Natural killer cell (primary cell): ENCODE data around the gene ILKAP. TPM values are rescaled to one million over a fixed set of nuclear protein-coding genes. Genes with fewer than 3 reads are reported as not detected.

Experiments used
- ATAC-seq, 3 donors: fragments of 150-1000 bp in 2 of 3; fragments of 200-7000 bp in 1 of 3; cut with Tn5 transposase; 1 replicate in 1 of 3; 2 replicates in 2 of 3; pipeline ENCODE4 v1.10.0; 2021; ENCODE audit warnings: mild to moderate bottlenecking in 2 of 3, moderate library complexity in 2 of 3
- DNase-seq, 2 donors: peaks; one replicate each; pipeline versions ENCODE4 v3.0.0 to v3.0.0-alpha.2; 2013 to 2021; ENCODE audit warnings: mixed read lengths in 1 of 2
- H3K27ac ChIP-seq: one replicate; pipeline ENCODE4 v1.5.1; 2013; ENCODE audit warnings: mild to moderate bottlenecking, low read length
- H3K27me3 ChIP-seq: one replicate; pipeline ENCODE4 v1.6.1; 2013; ENCODE audit warnings: low read length; ENCODE audit not compliant: control insufficient read depth, insufficient read depth
- H3K36me3 ChIP-seq: one replicate; pipeline ENCODE4 v1.6.1; 2013; ENCODE audit warnings: low read length; ENCODE audit not compliant: control insufficient read depth, insufficient read depth
- H3K4me1 ChIP-seq: one replicate; pipeline ENCODE4 v1.6.1; 2013; ENCODE audit warnings: low read length; ENCODE audit not compliant: control insufficient read depth, insufficient read depth
- H3K4me3 ChIP-seq: one replicate; pipeline ENCODE4 v1.5.1; 2013; ENCODE audit warnings: low read length
- H3K9me3 ChIP-seq: one replicate; pipeline ENCODE4 v1.6.1; 2013; ENCODE audit warnings: low read length; ENCODE audit not compliant: control insufficient read depth, insufficient read depth
- H3K27ac Mint-ChIP-seq, 2 donors: one replicate each; pipeline ENCODE4 v1.8.0; 2022; ENCODE audit warnings: mild to moderate bottlenecking in 2 of 2, mixed read lengths in 2 of 2, moderate library complexity in 1 of 2
- H3K27me3 Mint-ChIP-seq, 2 donors: one replicate each; pipeline ENCODE4 v1.8.0; 2022; ENCODE audit warnings: low read depth in 2 of 2, mixed read lengths in 2 of 2
- H3K36me3 Mint-ChIP-seq: one replicate; pipeline ENCODE4 v1.8.0; 2022; ENCODE audit warnings: mixed read lengths
- H3K4me1 Mint-ChIP-seq, 2 donors: one replicate each; pipeline ENCODE4 v1.8.0; 2022; ENCODE audit warnings: mixed read lengths in 2 of 2
- H3K4me3 Mint-ChIP-seq: one replicate; pipeline ENCODE4 v1.8.0; 2022; ENCODE audit warnings: mild to moderate bottlenecking, moderate library complexity, mixed read lengths
- H3K9me3 Mint-ChIP-seq, 2 donors: one replicate each; pipeline ENCODE4 v1.8.0; 2022; ENCODE audit warnings: mixed read lengths in 2 of 2
- CTCF ChIP-seq: fragments of 200-600 bp; IDR thresholded peaks from one replicate; pipeline ENCODE4 v1.8.0; 2022; ENCODE audit warnings: antibody characterized with exemption
- WGBS: methylation state at CpG from one replicate; pipeline ENCODE4 v1.1.7; 2013; ENCODE audit warnings: missing lambda C conversion rate; ENCODE audit not compliant: insufficient coverage; 5-methylcytosine and 5-hydroxymethylcytosine counted together
- intact Hi-C: fragments of 100-400 bp; cut with micrococcal nuclease; formaldehyde crosslinking; loops from one replicate; pipeline ENCODE4 v1.14.2; 2022
- total RNA-seq, 4 donors: library from RNA; stranded (reverse); fragments of 120-200 nt in 1 of 4; gene quantifications; one replicate each; pipeline versions ENCODE4 v1.2.3 to v1.2.4, GENCODE V29; 2013 to 2022

Gene ILKAP
- total RNA-seq, 3 donors from 2014 or later (not counting 1 experiment from before 2014, with no cell fraction given), result 146 to 200 (median 183) TPM

GRCh38 chr2:238151628-238152235, 51.8 kb downstream of the ILKAP start:
- Mint-ChIP-seq H3K27ac (no peak overlapping the region), H3K4me1 (no peaks in the 10 kb centered on the region), H3K9me3 (no peaks in the 10 kb centered on the region), H3K36me3 (no peaks in the 10 kb centered on the region), H3K4me3 (no peak overlapping the region), H3K27me3 (no peaks in the 10 kb centered on the region)
- no peak overlapping the region for H3K27ac ChIP-seq
- H3K4me1 ChIP-seq, result no peaks in the 10 kb centered on the region
- H3K27me3 ChIP-seq, result no peaks in the 10 kb centered on the region
- H3K4me3 ChIP-seq, result no peak overlapping the region
- ATAC-seq, result no peak
- intact Hi-C loops, result no loop called here
- no peaks in the 10 kb centered on the region for H3K9me3 ChIP-seq
- H3K36me3 ChIP-seq, result no peaks in the 10 kb centered on the region
- no peak for TF ChIP-seq CTCF
- WGBS, result 84% methylated on average over 16 of the region's 16 CpGs
- no peak for DNase-seq

DNA sequence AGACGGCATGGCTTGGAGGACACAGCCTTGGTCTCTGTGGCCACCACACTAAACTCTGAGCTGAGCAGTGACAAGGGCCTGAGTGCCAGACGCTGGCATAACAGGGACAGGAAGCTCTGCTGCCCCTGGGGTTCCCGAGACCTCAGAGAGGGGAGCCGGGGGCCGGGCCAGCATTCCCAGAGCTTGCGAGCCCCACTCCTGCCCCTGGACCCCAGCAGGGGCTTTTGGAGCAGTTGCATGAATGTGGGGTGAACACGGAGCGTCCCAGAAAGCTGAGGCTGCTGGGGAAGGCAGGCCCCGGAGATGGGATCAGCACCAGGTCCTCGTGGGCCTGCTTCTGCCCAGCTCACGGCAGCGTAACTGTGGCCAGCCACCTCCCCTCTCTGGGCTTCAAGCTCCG, 52.3 kb downstream of the ILKAP start:
- 90% methylated on average over 13 of the region's 13 CpGs for WGBS
- H3K36me3 ChIP-seq, result no peaks in the 10 kb centered on the region
- intact Hi-C loops, result no loop called here
- no peak overlapping the region for H3K27ac ChIP-seq
- H3K9me3 ChIP-seq, result no peaks in the 10 kb centered on the region
- ATAC-seq (no peak), DNase-seq (no peak)
- Mint-ChIP-seq H3K9me3 (no peaks in the 10 kb centered on the region), H3K27ac (no peak overlapping the region), H3K4me3 (no peak overlapping the region), H3K27me3 (no peaks in the 10 kb centered on the region), H3K36me3 (no peaks in the 10 kb centered on the region), H3K4me1 (no peaks in the 10 kb centered on the region)
- no peak overlapping the region for H3K4me3 ChIP-seq
- H3K27me3 ChIP-seq, result no peaks in the 10 kb centered on the region
- H3K4me1 ChIP-seq, result no peaks in the 10 kb centered on the region
- no peak for TF ChIP-seq CTCF

GRCh38 chr2:238150686-238151085, 52.8 kb downstream of the ILKAP start:
- intact Hi-C loops, result no loop called here
- Histone ChIP-seq H3K27ac (no peak overlapping the region), H3K4me1 (no peaks in the 10 kb centered on the region), H3K36me3 (no peaks in the 10 kb centered on the region), H3K9me3 (no peaks in the 10 kb centered on the region), H3K4me3 (no peak overlapping the region), H3K27me3 (no peaks in the 10 kb centered on the region)
- ATAC-seq (no peak), DNase-seq (no peak)
- TF ChIP-seq CTCF, result no peak
- Mint-ChIP-seq H3K36me3 (no peaks in the 10 kb centered on the region), H3K4me1 (no peaks in the 10 kb centered on the region), H3K9me3 (no peaks in the 10 kb centered on the region), H3K4me3 (no peak overlapping the region), H3K27me3 (no peaks in the 10 kb centered on the region), H3K27ac (no peak overlapping the region)
- WGBS, result 91% methylated on average over 25 of the region's 25 CpGs
